Progenitor cell of endocrine pancreas (in vitro differentiated cells): ENCODE measurements around the gene GGTA1. TPM values are rescaled to one million over a fixed set of nuclear protein-coding genes. Genes with fewer than 3 reads are reported as not detected.

Source experiments
- DNase-seq: peaks from one replicate; pipeline ENCODE4 v3.0.0; 2021; ENCODE audit warnings: low spot score; ENCODE audit not compliant: unreplicated experiment
- H3K27ac Mint-ChIP-seq: 2 replicates; pipeline ENCODE4 v1.8.0; 2021; ENCODE audit warnings: mild to moderate bottlenecking, moderate library complexity, mixed read lengths
- H3K27me3 Mint-ChIP-seq: 2 replicates; pipeline ENCODE4 v1.8.0; 2021; ENCODE audit warnings: mixed read lengths
- H3K36me3 Mint-ChIP-seq: 2 replicates; pipeline ENCODE4 v1.8.0; 2022; ENCODE audit warnings: mixed read lengths; ENCODE audit not compliant: insufficient read depth
- H3K4me1 Mint-ChIP-seq: 2 replicates; pipeline ENCODE4 v1.8.0; 2021; ENCODE audit warnings: low read depth, mixed read lengths
- H3K4me3 Mint-ChIP-seq: 2 replicates; pipeline ENCODE4 v1.8.0; 2021; ENCODE audit warnings: low read depth, mild to moderate bottlenecking, moderate library complexity, mixed read lengths
- H3K9me3 Mint-ChIP-seq: 2 replicates; pipeline ENCODE4 v1.8.0; 2021; ENCODE audit warnings: low read depth, mixed read lengths
- total RNA-seq: library from RNA; stranded (reverse); gene quantifications from 2 replicates; pipeline ENCODE4 v1.2.1, GENCODE V29; 2021
- TF ChIP-seq, protein P1 (sequence below): fragments of 200-600 bp; sonication (generic); IDR thresholded peaks from one replicate; pipeline ENCODE4 v1.5.0; 2021; ENCODE audit warnings: antibody characterized with exemption, mild to moderate bottlenecking; ENCODE audit not compliant: unreplicated experiment

Gene GGTA1
- total RNA-seq, 1 donor from 2014 or later, result not detected

DNA sequence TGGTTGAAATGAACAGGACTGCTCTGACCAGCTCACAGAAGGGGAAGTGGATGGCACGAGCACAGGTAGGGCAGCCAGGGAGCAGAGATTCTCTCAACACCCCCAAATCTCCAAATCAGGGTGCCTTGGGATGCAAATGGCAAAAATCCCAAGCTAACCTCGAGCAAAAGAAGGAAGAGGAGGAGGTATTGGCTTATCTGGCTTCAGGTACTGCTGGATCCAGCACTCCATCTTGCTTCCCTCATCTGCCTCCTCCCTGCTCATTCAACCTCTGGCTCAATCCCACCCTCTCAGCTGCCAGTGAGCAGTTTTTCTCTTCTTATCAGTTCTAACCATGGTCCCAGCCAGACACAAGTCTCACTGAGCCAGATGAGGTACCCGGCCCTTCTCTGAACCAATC lies 41.6 kb upstream of the GGTA1 start:
- DNase-seq, result no peak
- no peak overlapping the region for H3K27ac Mint-ChIP-seq
- H3K4me1 Mint-ChIP-seq, result no peaks in the 10 kb centered on the region
- no peaks in the 10 kb centered on the region for H3K36me3 Mint-ChIP-seq
- peaks cover 11% of the 10 kb centered on the region for H3K27me3 Mint-ChIP-seq
- no peaks in the 10 kb centered on the region for H3K9me3 Mint-ChIP-seq
- TF ChIP-seq, protein P1, sequence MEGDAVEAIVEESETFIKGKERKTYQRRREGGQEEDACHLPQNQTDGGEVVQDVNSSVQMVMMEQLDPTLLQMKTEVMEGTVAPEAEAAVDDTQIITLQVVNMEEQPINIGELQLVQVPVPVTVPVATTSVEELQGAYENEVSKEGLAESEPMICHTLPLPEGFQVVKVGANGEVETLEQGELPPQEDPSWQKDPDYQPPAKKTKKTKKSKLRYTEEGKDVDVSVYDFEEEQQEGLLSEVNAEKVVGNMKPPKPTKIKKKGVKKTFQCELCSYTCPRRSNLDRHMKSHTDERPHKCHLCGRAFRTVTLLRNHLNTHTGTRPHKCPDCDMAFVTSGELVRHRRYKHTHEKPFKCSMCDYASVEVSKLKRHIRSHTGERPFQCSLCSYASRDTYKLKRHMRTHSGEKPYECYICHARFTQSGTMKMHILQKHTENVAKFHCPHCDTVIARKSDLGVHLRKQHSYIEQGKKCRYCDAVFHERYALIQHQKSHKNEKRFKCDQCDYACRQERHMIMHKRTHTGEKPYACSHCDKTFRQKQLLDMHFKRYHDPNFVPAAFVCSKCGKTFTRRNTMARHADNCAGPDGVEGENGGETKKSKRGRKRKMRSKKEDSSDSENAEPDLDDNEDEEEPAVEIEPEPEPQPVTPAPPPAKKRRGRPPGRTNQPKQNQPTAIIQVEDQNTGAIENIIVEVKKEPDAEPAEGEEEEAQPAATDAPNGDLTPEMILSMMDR, result no peak
- no peak overlapping the region for H3K4me3 Mint-ChIP-seq

- no peaks in the 10 kb centered on the region for H3K9me3 Mint-ChIP-seq
- H3K4me3 Mint-ChIP-seq, result no peak overlapping the region
- H3K27me3 Mint-ChIP-seq, result peaks cover 13% of the 10 kb centered on the region
- H3K36me3 Mint-ChIP-seq, result no peaks in the 10 kb centered on the region
- no peaks in the 10 kb centered on the region for H3K4me1 Mint-ChIP-seq
- TF ChIP-seq, protein P1, result no peak
- DNase-seq, result no peak
- H3K27ac Mint-ChIP-seq, result no peak overlapping the region
Observed at GRCh38 chr9:121538221-121538620, 38.6 kb upstream of the GGTA1 start.

DNA sequence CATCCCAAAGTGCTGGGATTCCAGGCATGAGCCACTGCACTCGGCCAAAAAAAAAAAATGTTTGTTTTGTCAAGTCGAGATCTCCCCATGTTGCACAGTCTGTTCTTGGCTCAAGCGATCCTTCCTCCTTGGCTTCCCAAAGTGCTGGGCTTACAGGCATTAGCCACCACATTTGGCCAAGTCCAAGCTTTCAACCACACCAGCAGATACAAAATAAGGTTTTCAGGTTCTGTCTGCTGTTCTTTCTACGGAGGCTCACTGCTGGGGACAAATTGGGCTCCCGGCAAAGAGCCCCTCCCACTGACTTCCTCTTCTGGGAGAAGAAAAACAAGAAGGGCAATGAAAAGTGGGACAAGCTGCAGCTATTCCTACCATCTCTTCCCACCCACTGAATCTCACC lies 37.6 kb upstream of the GGTA1 start:
- Mint-ChIP-seq H3K36me3 (no peaks in the 10 kb centered on the region), H3K27ac (no peak overlapping the region), H3K27me3 (peaks cover 18% of the 10 kb centered on the region), H3K4me1 (no peaks in the 10 kb centered on the region), H3K9me3 (no peaks in the 10 kb centered on the region), H3K4me3 (no peak overlapping the region)
- DNase-seq, result no peak
- TF ChIP-seq, protein P1, result no peak

DNA sequence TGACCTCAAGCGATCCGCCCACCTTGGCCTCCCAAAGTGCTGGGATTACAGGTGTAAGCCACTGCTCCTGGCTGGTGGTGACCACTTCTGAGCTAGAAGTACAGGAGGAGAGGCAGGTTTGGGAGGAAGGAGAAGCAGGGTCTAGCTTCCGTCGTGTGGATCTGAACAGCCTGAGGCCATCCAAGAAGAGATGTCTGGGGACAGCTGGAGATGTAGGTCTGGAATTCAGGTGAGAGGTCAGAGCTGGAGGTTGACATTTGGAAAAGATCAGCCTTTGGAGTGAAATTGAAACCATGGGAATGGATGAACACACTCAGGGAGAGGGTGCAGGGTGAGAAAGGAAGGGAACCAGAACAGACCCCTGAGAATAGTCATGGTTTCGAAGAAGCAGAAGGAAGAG lies 33.2 kb upstream of the GGTA1 start:
- no peaks in the 10 kb centered on the region for H3K4me1 Mint-ChIP-seq
- no peaks in the 10 kb centered on the region for H3K36me3 Mint-ChIP-seq
- no peaks in the 10 kb centered on the region for H3K9me3 Mint-ChIP-seq
- peaks cover 7% of the 10 kb centered on the region for H3K27me3 Mint-ChIP-seq
- no peak overlapping the region for H3K27ac Mint-ChIP-seq
- no peak for DNase-seq
- TF ChIP-seq, protein P1, result no peak
- H3K4me3 Mint-ChIP-seq, result no peak overlapping the region

DNA sequence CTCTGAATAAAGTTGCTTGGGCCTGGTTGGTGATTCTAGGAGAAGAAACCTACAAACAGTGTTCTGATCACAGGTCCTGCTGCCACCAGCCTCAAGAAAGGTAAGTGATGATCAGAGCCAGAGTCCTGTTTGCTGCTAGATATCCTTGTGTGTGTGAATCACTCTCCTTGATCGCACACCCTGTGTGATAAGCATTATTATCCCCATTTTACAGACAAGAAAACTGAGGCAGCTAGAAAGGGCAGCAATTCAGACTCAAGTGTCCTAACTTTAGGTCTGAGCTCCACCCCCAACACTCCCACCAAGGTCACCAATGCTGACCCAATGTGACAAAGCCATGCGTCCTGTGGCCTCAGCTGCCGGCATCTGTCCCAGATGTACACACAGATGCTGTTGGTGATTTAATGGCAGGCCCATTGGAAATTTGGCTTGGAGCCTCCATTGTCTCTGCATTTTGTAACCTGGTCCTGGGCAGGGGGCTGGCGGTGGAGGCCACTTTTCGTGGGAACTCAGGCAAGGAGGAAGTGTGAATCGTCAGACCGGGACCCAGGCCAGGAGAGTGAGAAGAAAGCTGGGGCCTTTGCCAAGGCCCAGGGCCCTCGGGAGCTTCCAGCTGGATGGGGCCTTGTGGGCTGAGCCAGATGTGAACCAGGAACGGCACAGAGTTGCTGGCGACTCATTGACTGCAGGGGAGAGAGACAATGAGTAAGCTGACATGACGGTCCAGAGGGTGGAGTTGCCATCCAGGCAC lies 29.8 kb upstream of the GGTA1 start:
- Mint-ChIP-seq H3K27ac (no peak overlapping the region), H3K27me3 (peaks cover 7% of the 10 kb centered on the region), H3K4me1 (no peaks in the 10 kb centered on the region), H3K36me3 (no peaks in the 10 kb centered on the region), H3K9me3 (no peaks in the 10 kb centered on the region), H3K4me3 (no peak overlapping the region)
- TF ChIP-seq, protein P1, result no peak
- DNase-seq, result no peak
